ENCODE measurements around the gene S100Z.
A peak's percentile ranks its signal among the peaks of the same experiment; 100 is the strongest.

Gene S100Z

GRCh38 chr5:76859591-76860247 is 9.9 kb downstream of the S100Z start:
- DNase-seq (ENCODE audit: low read depth) = peak; percentile 16
- no peak overlapping the region for H3K4me3 ChIP-seq (ENCODE audit: control insufficient read depth, low read depth, low read length)
- no peak for TF ChIP-seq CTCF (conservative IDR thresholded peaks at IDR 0.05; ENCODE audit: control insufficient read depth, insufficient read depth, low read depth, low read length)

- no peak for TF ChIP-seq CTCF (conservative IDR thresholded peaks at IDR 0.05; ENCODE audit: control insufficient read depth, insufficient read depth, low read depth, low read length)
- DNase-seq (ENCODE audit: low read depth) = peak; percentile 29
- H3K4me3 ChIP-seq (ENCODE audit: control insufficient read depth, low read depth, low read length) = no peak overlapping the region
Measured at GRCh38 chr5:76861612-76862011, 11.8 kb downstream of the S100Z start.

GRCh38 chr5:76863001-76863400 is 13.2 kb downstream of the S100Z start:
- no peak for TF ChIP-seq CTCF (conservative IDR thresholded peaks at IDR 0.05; ENCODE audit: control insufficient read depth, insufficient read depth, low read depth, low read length)
- no peak for DNase-seq (ENCODE audit: low read depth)
- H3K4me3 ChIP-seq (ENCODE audit: control insufficient read depth, low read depth, low read length) = no peak overlapping the region

- no peak for TF ChIP-seq CTCF (conservative IDR thresholded peaks at IDR 0.05; ENCODE audit: control insufficient read depth, insufficient read depth, low read depth, low read length)
- H3K4me3 ChIP-seq (ENCODE audit: control insufficient read depth, low read depth, low read length) = no peak overlapping the region
- DNase-seq (ENCODE audit: low read depth) = no peak
Measured at GRCh38 chr5:76866503-76866902, 16.7 kb downstream of the S100Z start.

- TF ChIP-seq CTCF (conservative IDR thresholded peaks at IDR 0.05; ENCODE audit: control insufficient read depth, insufficient read depth, low read depth, low read length) = no peak
- H3K4me3 ChIP-seq (ENCODE audit: control insufficient read depth, low read depth, low read length) = no peak overlapping the region
- no peak for DNase-seq (ENCODE audit: low read depth)
Measured at GRCh38 chr5:76867038-76867437, 17.2 kb downstream of the S100Z start.

GRCh38 chr5:76867827-76868693 is 18.2 kb downstream of the S100Z start:
- H3K4me3 ChIP-seq (ENCODE audit: control insufficient read depth, low read depth, low read length) = no peak overlapping the region
- peak; percentile 71 for DNase-seq (ENCODE audit: low read depth)

More at GRCh38 chr5:76867827-76868693, 18.2 kb downstream of the S100Z start:
- peak; percentile 82 for TF ChIP-seq CTCF (conservative IDR thresholded peaks at IDR 0.05; ENCODE audit: control insufficient read depth, insufficient read depth, low read depth, low read length)
